8988T (cell line): Measurements from ENCODE around the gene RNF2.
A peak's percentile ranks its signal among the peaks of the same experiment; 100 is the strongest.
"Not testable (repeated sequence)": the region's sequence is repeated elsewhere in the genome, so short reads cannot be mapped to it uniquely, and the experiment has no call there.

ENCODE experiments used
- DNase-seq: peaks from one replicate; pipeline ENCODE4 v3.0.0; 2011

The RNF2 gene

GRCh38 chr1:185044981-185045813, at the start of gene RNF2:
Gene RNF2, plus strand, starts transcription at chr1:185045558. Its CDS starts 41,996 bp downstream, at chr1:185087554.
- DNase-seq, result peak; percentile 72

GRCh38 chr1:184999974-185000373, 45.4 kb upstream of the RNF2 start:
- not testable (repeated sequence) for DNase-seq

- DNase-seq, result not testable (repeated sequence)
Observed at GRCh38 chr1:185001312-185001880, 44.0 kb upstream of the RNF2 start.

- no peak for DNase-seq
Observed at GRCh38 chr1:185008838-185009237, 36.5 kb upstream of the RNF2 start.

GRCh38 chr1:185010361-185010760, 35.0 kb upstream of the RNF2 start:
- DNase-seq, result no peak

GRCh38 chr1:185014941-185015340, 30.4 kb upstream of the RNF2 start:
- DNase-seq, result no peak

GRCh38 chr1:185015631-185016030, 29.7 kb upstream of the RNF2 start:
- no peak for DNase-seq

GRCh38 chr1:185016880-185017279, 28.5 kb upstream of the RNF2 start:
- DNase-seq, result no peak

- DNase-seq, result no peak
Observed at GRCh38 chr1:185017338-185017737, 28.0 kb upstream of the RNF2 start.

GRCh38 chr1:185017966-185018365, 27.4 kb upstream of the RNF2 start:
- DNase-seq, result no peak

GRCh38 chr1:185027252-185027882, 18.0 kb upstream of the RNF2 start:
- DNase-seq, result no peak

GRCh38 chr1:185033686-185034085, 11.7 kb upstream of the RNF2 start:
- DNase-seq, result no peak

- DNase-seq, result no peak
Observed at GRCh38 chr1:185035258-185035657, 10.1 kb upstream of the RNF2 start.

- no peak for DNase-seq
Observed at GRCh38 chr1:185038813-185039376, 6.5 kb upstream of the RNF2 start.

- DNase-seq, result no peak
Observed at GRCh38 chr1:185039726-185040407, 5.5 kb upstream of the RNF2 start.

GRCh38 chr1:185040408-185040735, 5.0 kb upstream of the RNF2 start:
- DNase-seq, result no peak

- no peak for DNase-seq
Observed at GRCh38 chr1:185041742-185042141, 3.6 kb upstream of the RNF2 start.

- no peak for DNase-seq
Observed at GRCh38 chr1:185042737-185043136, 2.6 kb upstream of the RNF2 start.

- no peak for DNase-seq
Observed at GRCh38 chr1:185044387-185044786, 971 bp upstream of the RNF2 start.

- DNase-seq, result peak; percentile 41
Observed at GRCh38 chr1:185045814-185046492, 595 bp downstream of the RNF2 start.

- DNase-seq, result no peak
Observed at GRCh38 chr1:185046668-185047067, 1.3 kb downstream of the RNF2 start.

- DNase-seq, result no peak
Observed at GRCh38 chr1:185049670-185050069, 4.3 kb downstream of the RNF2 start.
